Left renal pelvis (tissue), 4 donors: ENCODE measurements around the gene PNCK. TPM values are rescaled to one million over a fixed set of nuclear protein-coding genes. Genes with fewer than 3 reads are reported as not detected.

Experiments used
- DNase-seq, 4 donors: peaks; one replicate each; pipeline ENCODE4 v3.0.0-alpha.2; 2013; ENCODE audit warnings: low read depth in 4 of 4, low spot score in 3 of 4
- polyA plus RNA-seq, 4 donors: library from polyadenylated mRNA; unstranded; fragments of 120-200 nt; gene quantifications; one replicate each; pipeline ENCODE4 v1.2.1, GENCODE V29; 2013; ENCODE audit not compliant: insufficient read length in 4 of 4

Gene PNCK
- polyA plus RNA-seq, 4 donors: 1.7 to 10.1 (median 7.8) TPM

DNA sequence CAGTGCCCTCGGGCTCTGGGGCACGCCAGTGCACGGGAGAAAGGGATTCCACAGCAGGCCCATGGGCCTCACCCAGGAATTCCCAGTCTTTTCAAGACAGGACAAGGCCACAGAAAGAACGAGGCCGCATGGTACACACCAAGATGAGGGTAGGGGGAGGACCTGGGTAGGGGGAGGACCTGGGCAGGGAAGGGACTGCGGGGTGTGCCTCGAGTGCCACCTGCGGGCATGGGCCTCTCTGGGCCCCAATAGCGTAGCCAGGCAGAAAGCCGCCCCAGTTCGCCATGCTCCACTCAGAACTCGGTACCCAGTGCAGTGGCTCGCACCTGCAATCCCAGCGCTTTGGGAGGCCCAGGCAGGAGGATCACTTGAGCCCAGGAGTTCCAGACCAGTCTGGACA lies 40.6 kb downstream of the PNCK start:
- no peak for DNase-seq

- no peak for DNase-seq
Measured at GRCh38 chrX:153632595-153632946, 41.0 kb downstream of the PNCK start.

GRCh38 chrX:153631907-153632594 lies 41.6 kb downstream of the PNCK start:
- no peak for DNase-seq

DNA sequence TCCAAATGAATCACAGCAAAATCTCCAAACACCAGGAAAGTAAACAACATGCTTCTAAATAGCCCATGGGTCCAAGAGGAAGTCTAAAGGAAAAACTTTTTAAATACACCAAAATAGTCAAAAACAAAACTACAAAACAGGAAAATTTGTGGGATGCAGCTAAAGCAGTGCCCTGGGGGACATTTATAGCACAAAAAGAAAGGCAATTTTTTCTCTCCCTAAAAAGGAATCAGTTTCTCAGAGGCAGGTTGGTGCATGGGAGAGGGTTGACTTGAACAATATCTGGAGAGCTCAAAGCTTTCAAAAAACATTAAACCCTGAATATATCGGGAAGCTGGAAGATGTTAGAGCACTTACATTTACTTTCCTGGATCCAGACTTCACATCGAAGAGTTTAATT lies 42.3 kb downstream of the PNCK start:
- no peak for DNase-seq

GRCh38 chrX:153628665-153629064 lies 44.9 kb downstream of the PNCK start:
- DNase-seq: no peak

DNA sequence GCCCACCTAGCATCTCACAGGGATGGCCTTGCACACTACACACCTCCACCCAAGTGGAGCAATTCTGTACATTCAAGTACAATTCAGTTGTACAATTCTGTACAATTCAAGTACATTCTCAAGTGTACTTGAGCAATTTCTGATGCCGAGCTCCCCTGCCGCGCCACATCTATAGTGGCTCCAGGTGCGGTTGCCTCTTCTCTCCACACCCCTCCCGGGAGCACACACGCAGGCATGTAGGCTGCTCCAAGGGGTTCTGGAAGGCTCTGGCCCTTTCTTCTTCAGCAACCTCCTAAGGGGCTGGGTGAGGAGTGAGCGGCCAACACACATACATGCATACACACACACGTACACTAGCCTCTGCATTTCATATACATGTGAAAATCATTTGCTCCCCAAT lies 45.5 kb downstream of the PNCK start:
- DNase-seq: no peak

DNA sequence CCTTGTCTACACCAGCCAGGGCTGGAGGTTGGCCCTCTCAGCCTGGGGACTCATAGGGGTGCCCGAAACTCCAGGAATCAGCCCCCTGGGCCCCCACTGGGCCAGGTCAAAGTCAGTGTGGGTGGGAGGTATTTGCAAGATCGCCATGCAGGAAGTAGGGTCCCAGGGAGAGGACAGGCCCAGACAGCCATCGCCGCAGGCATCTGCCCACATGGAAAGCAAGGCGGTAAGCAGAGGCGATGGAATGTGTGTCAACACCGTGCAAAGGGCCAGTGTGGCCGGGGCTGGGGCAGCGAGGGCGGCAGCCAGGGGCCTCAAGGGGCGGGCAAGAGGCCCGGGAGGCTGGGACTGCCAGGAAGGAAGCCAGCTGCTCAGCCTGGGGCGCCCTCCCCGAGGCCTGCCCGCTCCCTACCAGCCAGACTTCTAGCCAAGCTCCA lies 45.9 kb downstream of the PNCK start:
- DNase-seq: no peak

DNA sequence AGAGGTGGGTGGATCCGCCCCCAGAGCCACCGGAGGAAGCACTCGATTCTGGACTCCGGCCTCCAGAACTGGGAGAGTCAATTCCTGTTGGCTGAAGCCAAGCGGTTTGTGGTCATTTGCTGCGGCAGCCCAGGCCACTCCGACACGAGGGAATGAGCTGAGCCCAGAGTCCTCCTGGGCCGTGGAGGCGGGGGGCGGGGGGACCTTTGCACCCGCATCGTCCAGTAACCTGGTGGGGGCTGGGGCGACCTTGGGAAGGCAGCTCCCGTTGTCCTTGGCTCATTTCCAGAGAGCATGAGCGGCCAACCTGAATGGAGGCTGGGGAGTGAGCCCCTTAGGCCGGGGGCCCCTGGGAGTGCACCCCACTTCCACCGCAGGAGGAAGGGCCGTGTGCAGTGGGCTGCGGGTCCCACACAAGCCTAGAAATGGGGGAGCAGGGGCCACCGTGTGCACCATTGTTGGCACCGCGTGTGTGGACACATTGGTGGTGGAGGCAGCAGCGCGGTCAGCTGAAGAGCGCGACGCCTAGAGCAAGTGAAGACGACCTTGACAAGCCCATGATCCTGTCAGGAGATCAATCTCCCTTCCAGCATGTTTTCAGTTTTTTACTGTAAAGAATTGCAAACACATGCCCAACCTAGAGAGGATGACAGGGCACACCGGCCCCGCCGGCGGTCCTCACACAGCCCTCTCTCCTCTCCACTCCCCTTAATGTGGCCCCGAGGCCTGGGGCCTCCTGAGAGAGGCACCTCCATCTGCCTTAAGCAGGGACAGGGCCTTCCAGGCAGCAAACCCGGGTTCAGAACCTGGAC lies 46.5 kb downstream of the PNCK start:
- DNase-seq: no peak

DNA sequence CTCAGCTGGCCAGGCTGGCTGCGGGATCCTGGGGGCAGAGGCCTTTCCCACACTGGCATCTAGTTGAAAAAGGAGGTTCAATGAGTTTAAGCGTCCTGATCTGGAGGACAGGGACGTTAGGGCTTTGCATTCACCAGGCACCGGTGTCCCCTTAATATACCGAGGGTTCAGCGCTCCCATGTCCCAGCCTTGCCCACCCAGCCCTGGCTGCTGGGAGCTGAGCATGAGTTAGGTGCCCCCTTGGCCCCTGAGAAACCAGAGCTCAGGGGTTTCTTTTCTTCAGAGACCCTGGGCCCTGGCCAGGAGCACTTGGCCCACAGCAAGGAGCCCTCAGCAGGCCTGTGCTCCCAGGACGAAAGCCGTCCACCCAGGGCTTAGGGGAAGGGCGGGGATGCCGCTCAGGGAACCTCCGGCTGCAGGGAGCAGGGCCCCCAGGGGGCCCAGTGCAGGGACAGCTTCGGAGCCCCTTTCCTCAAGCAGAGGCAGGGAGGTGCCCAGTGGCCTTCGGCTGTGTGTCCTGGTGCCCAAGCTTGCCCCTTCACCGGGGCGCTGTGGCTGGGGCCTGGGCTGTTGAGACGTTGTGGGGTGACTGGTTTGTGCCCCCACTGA lies 47.5 kb downstream of the PNCK start:
- no peak for DNase-seq

DNA sequence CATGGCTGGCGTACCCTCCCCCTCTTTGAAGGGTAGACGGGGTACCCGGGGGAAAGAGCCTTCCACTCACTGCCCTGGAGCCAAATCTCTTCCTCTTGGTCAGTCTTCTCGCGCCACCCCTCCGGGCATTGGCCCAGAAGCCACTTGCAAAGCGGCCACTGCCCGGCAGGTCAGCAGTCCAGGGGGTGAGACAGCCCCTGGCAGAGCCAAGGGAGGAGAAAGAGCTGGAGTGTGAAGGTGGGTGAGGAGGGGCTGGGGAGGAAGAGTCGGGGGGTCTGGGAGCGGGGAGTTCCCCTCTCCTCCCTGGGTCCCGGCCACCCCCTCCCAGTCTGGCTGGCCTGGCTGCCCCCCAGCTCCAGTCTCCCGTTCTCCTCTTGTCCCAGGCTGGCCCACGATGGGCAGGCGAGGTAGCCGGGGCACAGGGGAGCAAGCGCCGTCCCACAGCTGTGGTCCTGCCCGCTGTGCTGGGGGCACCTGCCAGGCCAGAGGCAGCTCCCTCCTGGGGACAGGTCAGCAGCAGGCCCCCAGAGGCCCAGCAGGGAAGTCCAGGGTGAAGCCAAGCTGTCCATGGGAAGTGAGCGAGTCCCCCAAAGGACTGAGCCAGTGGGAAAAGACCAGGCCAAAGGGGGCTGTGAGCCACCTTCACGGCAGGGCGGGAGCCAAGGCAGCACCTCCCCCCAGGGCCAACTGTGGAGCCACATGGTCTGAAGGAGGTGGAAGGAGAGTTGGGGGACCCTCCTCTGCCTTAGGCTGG lies 48.2 kb downstream of the PNCK start:
- DNase-seq: no peak

- DNase-seq: no peak
Measured at GRCh38 chrX:153624196-153625091, 49.2 kb downstream of the PNCK start.

DNA sequence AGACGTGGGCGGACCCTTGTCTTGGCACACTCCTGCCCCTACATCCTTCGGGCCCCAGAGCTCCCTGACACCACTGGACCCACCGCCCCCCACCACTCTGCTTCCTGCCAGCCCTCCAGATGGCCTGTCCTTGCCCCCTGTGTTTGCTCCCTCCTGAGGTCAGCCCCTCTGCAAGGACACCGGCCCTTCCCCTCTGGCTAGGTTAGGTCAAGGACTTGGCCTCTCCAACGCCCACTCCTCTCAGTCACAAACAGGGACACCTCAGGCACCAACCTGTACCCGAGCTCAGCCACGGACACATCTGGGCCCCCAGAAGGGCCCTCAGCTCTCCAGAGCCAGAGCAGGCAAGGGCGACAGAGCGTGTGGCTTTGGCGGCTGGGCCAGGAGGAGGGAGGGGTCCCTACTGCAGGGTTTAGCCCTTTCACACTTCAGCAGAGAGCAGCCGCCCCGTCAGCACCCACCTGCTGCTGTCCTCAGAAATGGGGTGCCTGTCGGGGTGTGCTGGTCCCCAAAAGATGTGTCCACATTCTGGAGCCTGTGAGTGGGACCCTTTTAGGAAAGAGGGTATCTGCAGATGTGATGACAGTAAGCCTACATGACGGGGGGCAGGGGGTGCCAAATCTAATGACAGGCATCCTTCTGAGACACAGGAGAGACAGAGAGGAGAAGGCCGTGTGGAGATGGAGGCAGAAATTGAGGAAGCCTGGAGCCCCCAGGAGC lies 50.1 kb downstream of the PNCK start:
- no peak for DNase-seq

DNA sequence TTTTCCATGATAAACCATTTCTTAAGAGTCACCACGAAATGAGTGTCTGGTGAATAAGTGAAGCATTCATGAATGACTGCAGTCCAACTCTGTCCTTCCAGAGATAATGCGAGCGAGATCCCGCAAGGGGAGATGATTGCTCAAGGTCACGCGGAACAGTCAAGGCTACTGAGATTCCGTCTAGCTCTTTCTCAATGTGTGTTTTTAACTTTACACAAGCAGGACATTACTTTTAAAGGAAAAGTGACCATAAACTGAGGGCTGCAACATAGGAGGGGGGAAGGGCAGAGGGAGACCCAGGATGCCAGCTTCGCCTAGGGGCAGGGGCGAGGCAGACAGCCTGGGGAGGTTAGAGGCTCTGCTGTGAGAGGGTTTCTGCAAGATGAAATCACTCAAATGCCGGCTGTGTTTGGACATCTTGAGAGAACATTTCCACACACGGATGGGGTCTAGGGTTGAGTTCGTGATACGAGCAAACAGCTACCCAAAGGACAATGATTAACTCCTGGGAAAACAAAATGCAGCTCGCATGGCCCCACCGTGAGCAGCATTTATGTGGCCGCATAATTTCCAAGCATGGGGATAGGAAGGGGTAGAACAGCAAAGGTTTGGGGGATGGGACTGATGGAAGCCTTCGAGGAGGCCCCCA lies 50.8 kb downstream of the PNCK start:
- DNase-seq: no peak

DNA sequence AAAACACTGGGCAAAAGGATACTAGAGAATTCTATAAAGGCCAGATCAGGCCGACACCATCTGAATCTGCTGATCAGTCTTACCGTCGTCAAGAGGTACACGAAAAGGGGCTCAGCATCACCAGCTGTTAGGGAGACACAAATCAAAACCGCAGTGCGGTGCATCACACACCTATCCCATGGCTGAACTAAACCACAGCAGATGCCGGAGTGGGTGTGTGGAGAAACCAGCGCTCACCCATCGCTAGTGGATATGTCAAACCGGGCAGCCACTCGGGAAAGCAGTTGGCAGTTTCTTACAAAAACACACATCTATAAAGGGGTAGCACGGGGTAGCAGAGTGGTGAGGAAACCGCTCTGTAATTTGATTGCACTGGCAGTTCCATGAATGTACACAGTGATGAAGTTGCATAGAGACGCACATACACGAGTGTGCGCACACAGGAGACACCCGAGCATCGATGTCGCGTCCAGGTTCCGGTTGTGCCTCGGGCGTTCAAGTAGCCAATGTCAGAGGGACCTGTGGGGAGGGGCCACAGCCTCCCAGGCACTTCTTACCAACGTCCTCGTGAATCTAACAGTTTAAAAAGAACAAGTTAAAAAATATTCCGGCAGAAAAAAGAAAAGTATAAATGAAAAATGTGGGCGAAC lies 51.5 kb downstream of the PNCK start:
- DNase-seq: no peak

DNA sequence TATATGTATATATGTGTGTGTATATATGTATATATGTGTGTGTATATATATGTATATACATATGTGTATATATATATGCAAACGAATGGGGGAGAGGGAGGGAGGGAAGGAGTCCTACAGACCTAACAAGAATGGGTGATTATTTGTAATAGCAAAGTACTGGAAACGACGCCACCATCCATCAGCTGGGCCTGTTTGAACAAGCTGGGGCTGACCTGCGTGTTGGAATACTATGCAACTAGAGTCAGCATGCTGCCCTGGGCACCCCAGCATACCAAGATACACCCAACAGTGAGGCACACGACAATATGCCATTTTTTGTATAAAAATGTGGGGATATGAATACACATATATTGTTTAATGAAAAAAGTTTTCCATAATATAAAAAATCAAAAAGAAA lies 53.0 kb downstream of the PNCK start:
- no peak for DNase-seq
